Colonic mucosa (tissue), 4 donors: Measurements from ENCODE around the gene ALG2. TPM values are rescaled to one million over a fixed set of nuclear protein-coding genes. Genes with fewer than 3 reads are reported as not detected.
"Not testable (repeated sequence)": the region's sequence is repeated elsewhere in the genome, so short reads cannot be mapped to it uniquely, and the experiment has no call there.

Source experiments
- DNase-seq: peaks from one replicate; pipeline ENCODE4 v3.0.0-alpha.2; 2020
- H3K27ac ChIP-seq: fragments of 200-600 bp; one replicate; pipeline ENCODE4 v1.8.0; 2021
- H3K27me3 ChIP-seq: fragments of 200-600 bp; one replicate; pipeline ENCODE4 v1.8.0; 2021
- H3K36me3 ChIP-seq: fragments of 200-600 bp; one replicate; pipeline ENCODE4 v1.8.0; 2021
- H3K4me1 ChIP-seq: fragments of 200-600 bp; one replicate; pipeline ENCODE4 v1.8.0; 2021; ENCODE audit warnings: mild to moderate bottlenecking
- H3K4me3 ChIP-seq: fragments of 200-600 bp; one replicate; pipeline ENCODE4 v1.8.0; 2021
- H3K9ac ChIP-seq, 2 donors: one replicate each; pipeline ENCODE4 v1.7.0; 2013; ENCODE audit warnings: control low read depth in 2 of 2, low read depth in 2 of 2, low read length in 2 of 2
- H3K9me3 ChIP-seq: fragments of 200-600 bp; one replicate; pipeline ENCODE4 v1.8.0; 2021
- CTCF ChIP-seq: fragments of 200-600 bp; IDR thresholded peaks from one replicate; pipeline ENCODE4 v1.8.0; 2022; ENCODE audit warnings: antibody characterized with exemption, mild to moderate bottlenecking
- intact Hi-C: fragments of 100-400 bp; cut with DNase I; formaldehyde crosslinking; loops from one replicate; pipeline ENCODE4 v1.14.1; 2022
- total RNA-seq, 2 donors: library from RNA; stranded (reverse); fragmentation: NEBNext Ultra II Directional in 1 of 2; extraction: Animal tissue kit (Norgen Biotek cat#: 25700) in 1 of 2; gene quantifications; one replicate each; pipeline ENCODE4 v1.2.1, GENCODE V29; 2021
- donor health status: healthy.
- donor health status: DM: no; HTN: no; CAD: no.
- donor health status: DM: no; HTN: no; CAD: no.

Gene ALG2
- total RNA-seq, 2 donors from 2014 or later: 33.7 to 43.3 TPM

- Histone ChIP-seq H3K9me3 (no peaks in the 10 kb centered on the region), H3K36me3 (no peaks in the 10 kb centered on the region), H3K4me3 (no peak overlapping the region), H3K27ac (no peak overlapping the region), H3K4me1 (no peaks in the 10 kb centered on the region), H3K27me3 (no peaks in the 10 kb centered on the region), H3K9ac (no peak overlapping the region)
- no peak for TF ChIP-seq CTCF
- DNase-seq: no peak
- intact Hi-C loops: no loop called here
Observed at GRCh38 chr9:99199938-99200539, 21.7 kb downstream of the ALG2 start.

- H3K4me1 ChIP-seq: no peaks in the 10 kb centered on the region
Observed at GRCh38 chr9:99197987-99198386, 23.8 kb downstream of the ALG2 start.

DNA sequence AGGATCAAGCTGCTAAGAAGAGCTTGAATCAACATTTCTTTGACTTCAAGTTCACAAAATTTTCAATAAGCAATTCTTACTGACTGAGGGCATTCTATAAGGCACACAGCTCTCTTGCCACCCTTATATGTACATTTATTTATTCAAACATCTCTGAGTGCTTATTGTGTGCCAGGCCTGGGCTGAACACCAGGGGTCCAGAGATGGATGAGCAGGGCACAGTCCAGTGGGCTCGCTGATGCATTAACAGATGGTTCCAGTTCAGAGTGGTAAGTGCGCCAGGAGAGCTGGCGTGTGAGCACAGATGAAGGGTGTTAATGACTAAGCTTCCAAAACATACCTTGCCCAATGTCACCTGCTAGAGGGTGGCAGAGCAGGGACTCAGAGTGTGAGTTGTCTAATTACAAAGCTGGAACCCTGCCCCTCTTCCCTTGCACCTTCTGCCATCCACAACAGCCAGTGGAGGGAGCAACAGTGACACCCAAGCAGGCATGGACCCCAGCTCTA, 24.6 kb downstream of the ALG2 start:
- H3K36me3 ChIP-seq: no peaks in the 10 kb centered on the region
- H3K27ac ChIP-seq: no peak overlapping the region
- intact Hi-C loops: no loop called here
- no peaks in the 10 kb centered on the region for H3K27me3 ChIP-seq
- no peaks in the 10 kb centered on the region for H3K9me3 ChIP-seq
- DNase-seq: no peak
- no peak overlapping the region for H3K4me3 ChIP-seq
- no peaks in the 10 kb centered on the region for H3K4me1 ChIP-seq
- H3K9ac ChIP-seq: no peak overlapping the region
- TF ChIP-seq CTCF: no peak

More at GRCh38 chr9:99197987-99198386, 23.8 kb downstream of the ALG2 start:
- no peak for DNase-seq
- H3K36me3 ChIP-seq: no peaks in the 10 kb centered on the region
- H3K27me3 ChIP-seq: no peaks in the 10 kb centered on the region
- H3K27ac ChIP-seq: no peak overlapping the region
- no peak for TF ChIP-seq CTCF
- no peak overlapping the region for H3K4me3 ChIP-seq
- no peak overlapping the region for H3K9ac ChIP-seq
- no peaks in the 10 kb centered on the region for H3K9me3 ChIP-seq
- intact Hi-C loops: no loop called here

- H3K9me3 ChIP-seq, H3K27ac ChIP-seq, intact Hi-C loops, H3K4me1 ChIP-seq, H3K27me3 ChIP-seq, H3K9ac ChIP-seq, H3K36me3 ChIP-seq, H3K4me3 ChIP-seq, DNase-seq: not testable (repeated sequence)
Observed at GRCh38 chr9:99196484-99196883, 25.3 kb downstream of the ALG2 start.

- TF ChIP-seq CTCF: no peak
Observed at GRCh38 chr9:99193466-99193821, 28.3 kb downstream of the ALG2 start.

DNA sequence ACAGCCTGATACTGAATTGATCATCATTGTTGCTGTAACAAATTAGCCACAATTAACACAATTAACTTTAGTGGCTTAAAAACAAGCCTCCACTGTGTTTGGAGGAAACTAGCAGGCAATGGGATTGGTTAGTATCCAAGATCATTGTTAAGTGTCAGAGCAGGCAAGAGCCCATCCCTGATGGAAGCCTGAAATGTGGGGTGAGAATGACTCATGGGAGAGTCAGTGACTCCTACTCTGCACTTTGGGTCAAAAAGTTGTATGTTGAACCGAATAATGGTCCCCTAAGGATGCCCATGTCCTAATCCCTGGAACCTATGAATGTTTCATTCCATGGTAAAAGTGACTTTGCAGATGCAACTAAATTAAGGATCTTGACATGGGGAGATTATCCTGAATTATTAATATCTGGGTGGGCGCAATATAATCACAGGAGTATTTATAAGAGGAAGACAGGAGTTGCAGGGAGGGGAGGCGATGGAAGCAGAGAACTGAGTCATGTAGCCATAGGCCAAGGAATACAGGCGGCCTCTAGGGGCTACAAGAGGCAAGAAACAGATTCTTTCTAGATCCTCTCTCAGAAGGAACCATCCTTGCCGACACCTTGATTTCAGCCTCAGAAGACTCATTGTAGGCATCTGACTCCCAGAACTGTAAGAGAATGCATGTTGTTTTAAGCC, 28.8 kb downstream of the ALG2 start:
- no peak for DNase-seq
- Histone ChIP-seq H3K9me3 (no peaks in the 10 kb centered on the region), H3K4me1 (no peaks in the 10 kb centered on the region), H3K27me3 (no peaks in the 10 kb centered on the region), H3K36me3 (no peaks in the 10 kb centered on the region), H3K9ac (no peak overlapping the region), H3K27ac (no peak overlapping the region), H3K4me3 (no peak overlapping the region)
- intact Hi-C loops: no loop called here
- no peak for TF ChIP-seq CTCF

More at GRCh38 chr9:99193466-99193821, 28.3 kb downstream of the ALG2 start:
- no peak overlapping the region for H3K4me3 ChIP-seq
- no peak overlapping the region for H3K9ac ChIP-seq
- no peaks in the 10 kb centered on the region for H3K36me3 ChIP-seq
- no peaks in the 10 kb centered on the region for H3K27me3 ChIP-seq
- no peak for DNase-seq
- intact Hi-C loops: no loop called here
- H3K27ac ChIP-seq: no peak overlapping the region
- H3K4me1 ChIP-seq: no peaks in the 10 kb centered on the region
- H3K9me3 ChIP-seq: no peaks in the 10 kb centered on the region
